Astrocyte of the spinal cord (primary cell): ENCODE data around the gene BTF3.
"Not testable (repeated sequence)": the region's sequence is repeated elsewhere in the genome, so short reads cannot be mapped to it uniquely, and the experiment has no call there.

Experiments used
- DNase-seq: peaks from one replicate; pipeline ENCODE4 v3.0.0; 2011; ENCODE audit warnings: low read depth, low spot score
- H3K4me3 ChIP-seq: 2 replicates; pipeline ENCODE4 v1.5.1; 2011; ENCODE audit warnings: low read depth, mild to moderate bottlenecking, low read length, moderate library complexity
- CTCF ChIP-seq: IDR thresholded peaks from 2 replicates; pipeline ENCODE4 v1.5.1; 2012; ENCODE audit warnings: low read depth, mild to moderate bottlenecking, low read length, inconsistent platforms
- in situ Hi-C: cut with HindIII; loops from 2 replicates; pipeline ENCODE4 v1.10.0; 2017; ENCODE audit warnings: low sequenced_read_pairs

BTF3 gene

GRCh38 chr5:73486119-73486899 lies 11.9 kb upstream of the BTF3 start:
- TF ChIP-seq CTCF = no peak
- H3K4me3 ChIP-seq = no peak overlapping the region
- DNase-seq = no peak
- in situ Hi-C loops = no loop called here

DNA sequence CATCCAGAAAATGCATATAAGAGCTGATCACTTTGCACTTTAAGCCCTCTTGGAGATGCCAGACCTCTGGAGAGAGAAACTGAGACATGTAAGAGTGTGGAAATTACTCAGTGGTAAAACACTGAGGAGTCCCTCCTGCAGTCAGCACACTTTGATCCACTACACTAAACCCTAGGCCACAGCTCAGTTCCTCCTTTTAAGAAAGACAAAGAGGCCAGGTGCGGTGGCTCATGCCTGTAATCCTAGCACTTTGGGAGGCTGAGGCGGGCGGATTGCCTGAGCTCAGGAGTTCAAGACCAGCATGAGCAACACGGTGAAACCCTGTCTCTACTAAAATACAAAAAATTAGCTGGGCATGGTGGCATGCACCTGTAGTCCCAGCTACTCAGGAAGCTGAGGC lies 11.0 kb upstream of the BTF3 start:
- in situ Hi-C loops, DNase-seq, H3K4me3 ChIP-seq: not testable (repeated sequence)

GRCh38 chr5:73487815-73488214 lies 10.4 kb upstream of the BTF3 start:
- no peak overlapping the region for H3K4me3 ChIP-seq
- no peak for TF ChIP-seq CTCF
- no peak for DNase-seq
- in situ Hi-C loops = no loop called here

GRCh38 chr5:73488806-73489205 lies 9.4 kb upstream of the BTF3 start:
- DNase-seq = no peak
- in situ Hi-C loops = no loop called here
- no peak overlapping the region for H3K4me3 ChIP-seq
- no peak for TF ChIP-seq CTCF

- H3K4me3 ChIP-seq = no peak overlapping the region
- TF ChIP-seq CTCF = no peak
- no peak for DNase-seq
- in situ Hi-C loops = no loop called here
Measured at GRCh38 chr5:73490088-73490487, 8.2 kb upstream of the BTF3 start.

GRCh38 chr5:73491155-73491554 lies 7.1 kb upstream of the BTF3 start:
- no peak for DNase-seq
- in situ Hi-C loops = no loop called here
- no peak for TF ChIP-seq CTCF

DNA sequence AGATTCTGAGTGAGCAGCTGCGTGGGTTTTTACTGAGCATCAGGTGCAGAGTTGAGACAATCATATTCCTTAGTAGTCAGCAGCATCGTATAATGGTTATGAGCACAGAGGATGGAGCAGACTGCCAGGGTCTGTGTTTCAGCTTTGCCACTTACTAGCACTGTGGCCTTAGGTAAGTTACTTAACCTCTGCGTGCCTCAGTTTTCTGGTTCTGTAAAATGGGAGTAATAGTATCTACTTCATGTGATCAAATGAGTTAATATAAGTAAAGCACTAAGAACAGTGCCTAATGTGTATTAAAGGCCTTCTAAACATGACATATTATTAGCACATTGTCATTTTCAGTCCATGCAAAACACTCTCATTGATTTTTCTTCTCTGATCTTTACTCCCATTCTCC lies 4.8 kb upstream of the BTF3 start:
- no peak for DNase-seq
- no peak overlapping the region for H3K4me3 ChIP-seq
- in situ Hi-C loops = no loop called here
- TF ChIP-seq CTCF = no peak

More at GRCh38 chr5:73491155-73491554, 7.1 kb upstream of the BTF3 start:
- no peak overlapping the region for H3K4me3 ChIP-seq
